GM18858 (cell line): ENCODE measurements around the gene GSTA1.
"Not testable (repeated sequence)": the region's sequence is repeated elsewhere in the genome, so short reads cannot be mapped to it uniquely, and the experiment has no call there.

Experiments used
- ATAC-seq: cut with Tn5 transposase; IDR thresholded peaks from one replicate; pipeline ENCODE4 v1.9.1; 2021; ENCODE audit not compliant: unreplicated experiment

GSTA1 gene

DNA sequence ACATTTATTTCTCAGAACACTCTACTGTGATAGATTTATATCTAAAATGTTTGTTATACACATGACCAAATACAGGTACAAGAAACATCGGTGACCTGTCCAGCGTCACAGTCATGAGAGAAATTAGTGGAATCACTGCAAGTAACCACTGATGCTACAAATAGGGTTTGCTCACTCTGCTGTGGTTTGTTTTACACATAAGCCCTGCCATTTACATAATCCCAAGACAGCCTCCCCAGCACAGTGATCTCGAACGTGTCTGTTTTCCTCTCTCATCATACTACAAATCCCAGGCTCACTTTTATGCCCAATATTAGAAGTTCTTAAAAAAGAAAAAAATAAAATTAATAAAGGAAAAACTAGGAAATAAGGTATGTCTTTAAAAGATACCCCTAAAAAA lies 6.2 kb upstream of the GSTA1 start:
- not testable (repeated sequence) for ATAC-seq

DNA sequence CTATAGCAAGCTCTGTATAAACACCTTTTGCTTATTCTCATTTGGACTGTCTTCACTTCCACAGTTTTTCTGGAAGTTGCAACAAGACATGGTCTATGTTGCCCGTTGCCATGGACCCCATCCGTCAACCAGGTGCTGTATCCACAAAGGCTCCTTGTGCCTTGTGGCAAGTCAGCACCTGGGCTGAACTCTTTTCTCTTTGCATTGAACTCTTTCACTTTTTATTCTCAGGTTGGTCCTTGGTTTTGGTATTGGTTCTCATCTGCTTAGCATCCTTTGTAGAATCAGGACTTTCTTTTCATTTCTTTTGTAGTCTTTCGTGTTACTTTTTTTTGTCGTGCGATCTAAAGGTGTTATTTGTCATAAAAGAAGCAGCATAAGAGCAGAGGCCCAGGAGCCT lies 5.0 kb upstream of the GSTA1 start:
- ATAC-seq: no peak

DNA sequence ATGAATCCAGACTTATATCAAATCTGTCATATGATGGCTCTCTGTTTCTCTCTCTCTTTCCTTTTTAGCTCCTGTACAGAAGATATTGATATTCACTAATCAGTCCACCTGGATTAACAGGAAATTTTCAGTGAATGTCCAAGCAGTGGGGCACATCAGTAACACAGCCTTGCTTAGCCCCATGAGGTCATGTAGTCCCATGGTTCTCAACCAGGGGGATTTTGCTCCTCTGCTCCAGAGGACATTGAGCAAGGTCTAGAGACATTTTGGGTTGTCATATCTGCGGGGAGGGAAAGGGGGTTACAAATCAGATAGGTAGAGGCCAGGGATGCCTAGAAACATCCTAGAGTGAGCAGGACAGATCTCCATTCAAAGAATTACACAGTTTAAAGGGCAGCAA lies 810 bp downstream of the GSTA1 start:
- ATAC-seq: no peak

DNA sequence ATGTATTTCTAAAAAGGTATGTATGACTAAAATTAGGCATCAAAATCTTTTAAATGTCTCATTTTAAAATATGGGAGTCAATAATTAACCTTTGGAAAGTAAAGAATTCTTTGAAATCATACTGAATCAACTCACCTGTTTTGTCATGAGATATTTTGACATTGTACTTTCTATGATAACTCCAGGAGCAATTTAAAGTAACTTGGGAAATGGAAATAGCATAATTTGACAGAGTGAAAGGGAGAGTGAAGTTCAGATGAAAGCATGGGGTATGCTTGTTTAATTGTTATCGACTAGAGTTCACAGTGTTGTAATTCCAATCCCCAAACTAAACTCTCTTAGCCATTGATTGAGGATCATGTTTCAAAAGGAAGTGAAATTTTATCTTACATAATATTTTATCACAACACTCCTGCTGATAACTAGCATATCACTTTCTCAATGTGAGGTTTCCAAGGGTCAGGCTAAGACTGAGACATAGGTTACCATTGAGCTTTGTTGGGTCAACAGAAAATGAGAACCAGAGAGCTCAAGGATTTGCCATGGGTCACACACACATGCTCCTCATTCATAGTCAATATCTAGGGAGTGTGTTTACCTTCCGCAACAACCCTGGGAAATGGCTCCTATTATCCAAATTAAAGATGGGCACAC lies 2.3 kb downstream of the GSTA1 start:
- no peak for ATAC-seq

DNA sequence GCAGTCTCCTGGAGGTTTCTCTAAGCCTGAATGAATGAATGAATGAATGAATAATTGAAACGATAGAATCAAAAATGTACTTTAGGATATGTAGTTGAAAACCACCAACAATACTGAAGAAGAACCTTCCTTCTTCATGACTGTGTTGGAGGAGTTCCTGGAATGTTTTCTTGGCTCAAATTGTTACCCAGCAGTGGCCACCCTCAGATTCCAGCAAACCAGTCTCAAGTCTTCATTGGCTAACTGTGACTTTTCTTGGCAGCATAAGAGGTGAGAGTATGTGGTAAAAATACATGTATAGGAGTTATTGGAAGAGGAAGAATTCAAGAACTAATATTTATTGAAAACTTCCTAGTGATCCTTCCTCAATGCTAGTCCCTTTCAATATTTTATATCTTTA lies 4.3 kb downstream of the GSTA1 start:
- not testable (repeated sequence) for ATAC-seq

DNA sequence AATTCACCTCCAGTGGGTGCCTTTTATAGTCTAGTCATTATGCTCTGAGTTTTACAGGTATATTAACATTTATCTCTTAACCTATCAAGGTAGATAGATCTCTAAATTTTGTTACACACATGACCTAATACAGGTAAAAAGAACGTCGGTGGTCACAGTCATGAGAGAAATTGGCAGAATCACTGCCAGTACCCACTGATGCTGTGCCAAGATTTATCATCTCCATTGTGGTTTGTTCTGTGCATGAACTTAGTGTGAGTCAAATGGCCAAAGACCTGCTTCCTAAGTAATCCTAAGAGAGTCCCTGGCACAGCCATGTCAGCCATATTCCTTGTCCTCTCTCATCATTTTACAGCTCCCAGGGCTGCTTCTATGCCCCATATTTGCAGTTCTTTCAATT lies 9.2 kb downstream of the GSTA1 start:
- not testable (repeated sequence) for ATAC-seq

DNA sequence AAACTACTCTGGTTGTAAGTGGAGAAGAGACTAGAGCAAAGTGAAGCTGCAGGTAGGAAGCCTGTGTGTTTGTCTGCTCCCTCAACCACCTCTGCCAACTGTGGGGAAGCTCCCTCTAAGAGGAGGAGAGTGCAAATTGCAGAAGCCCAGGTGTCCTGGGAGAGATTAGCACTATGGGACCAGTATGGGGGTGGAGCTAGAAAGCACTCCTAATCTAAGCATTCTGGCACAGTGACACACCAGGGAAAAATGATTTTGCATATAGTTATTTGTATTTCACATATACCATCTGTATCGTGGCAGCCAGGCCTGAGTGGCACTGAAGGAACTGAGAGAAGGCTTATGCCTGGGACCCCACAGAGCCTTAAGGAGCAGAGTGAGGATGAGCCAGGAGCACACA lies 12.8 kb downstream of the GSTA1 start:
- no peak for ATAC-seq

DNA sequence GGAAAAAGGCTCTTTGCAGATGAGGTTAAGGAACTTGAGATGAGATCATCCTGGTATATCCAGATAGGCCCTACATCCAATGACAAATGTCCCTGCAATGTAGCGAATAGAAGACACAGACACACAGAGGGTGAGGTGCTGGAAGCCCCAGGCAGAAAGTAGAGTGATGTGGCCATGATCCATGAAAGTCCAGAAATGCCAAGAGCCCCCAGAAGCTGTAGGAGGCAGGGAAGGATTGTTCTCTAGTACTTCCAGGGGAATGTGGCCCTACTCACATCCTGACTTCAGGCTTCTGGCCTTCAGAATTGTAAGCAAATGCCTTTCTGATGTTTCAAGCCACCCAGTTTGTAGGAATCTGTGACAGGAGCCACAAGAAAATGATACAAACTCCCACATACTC lies 14.0 kb downstream of the GSTA1 start:
- not testable (repeated sequence) for ATAC-seq

DNA sequence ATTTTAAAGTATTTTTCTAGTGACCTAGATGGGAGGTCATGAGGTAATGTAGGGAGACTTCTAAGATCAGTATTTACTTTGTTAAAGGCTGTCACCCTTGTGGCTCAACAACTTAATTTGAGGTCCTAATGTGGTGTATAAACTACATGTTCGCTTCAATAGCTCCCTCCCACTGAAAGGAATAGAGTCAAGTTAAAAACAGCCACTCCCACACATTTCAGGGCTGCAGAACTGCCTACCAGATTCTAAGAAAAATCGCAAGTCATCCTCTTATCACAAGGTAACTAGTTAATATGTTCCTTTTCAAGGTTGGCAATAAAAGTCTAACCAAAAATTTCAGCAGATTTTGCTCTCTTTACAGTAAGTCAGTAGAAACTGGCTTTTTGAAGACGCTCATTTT lies 15.1 kb downstream of the GSTA1 start:
- no peak for ATAC-seq

DNA sequence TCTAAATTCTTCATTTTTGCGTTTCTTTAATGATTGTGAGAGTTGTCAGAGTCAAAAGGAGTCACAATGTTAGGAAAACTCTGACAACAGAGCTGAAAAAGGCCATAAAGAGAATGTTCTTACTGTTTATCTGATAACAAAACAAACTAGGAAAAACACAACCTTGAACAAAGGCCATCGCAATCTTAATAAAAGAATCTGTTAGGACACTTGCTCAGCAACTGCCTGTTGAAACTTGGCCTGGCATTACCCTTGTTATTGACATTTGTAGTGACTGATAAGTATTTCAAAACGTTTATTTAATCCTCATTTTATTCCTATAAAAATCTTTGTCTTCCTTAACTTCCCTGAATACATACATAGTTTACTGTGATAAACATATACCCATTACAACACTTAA lies 15.7 kb downstream of the GSTA1 start:
- no peak for ATAC-seq

DNA sequence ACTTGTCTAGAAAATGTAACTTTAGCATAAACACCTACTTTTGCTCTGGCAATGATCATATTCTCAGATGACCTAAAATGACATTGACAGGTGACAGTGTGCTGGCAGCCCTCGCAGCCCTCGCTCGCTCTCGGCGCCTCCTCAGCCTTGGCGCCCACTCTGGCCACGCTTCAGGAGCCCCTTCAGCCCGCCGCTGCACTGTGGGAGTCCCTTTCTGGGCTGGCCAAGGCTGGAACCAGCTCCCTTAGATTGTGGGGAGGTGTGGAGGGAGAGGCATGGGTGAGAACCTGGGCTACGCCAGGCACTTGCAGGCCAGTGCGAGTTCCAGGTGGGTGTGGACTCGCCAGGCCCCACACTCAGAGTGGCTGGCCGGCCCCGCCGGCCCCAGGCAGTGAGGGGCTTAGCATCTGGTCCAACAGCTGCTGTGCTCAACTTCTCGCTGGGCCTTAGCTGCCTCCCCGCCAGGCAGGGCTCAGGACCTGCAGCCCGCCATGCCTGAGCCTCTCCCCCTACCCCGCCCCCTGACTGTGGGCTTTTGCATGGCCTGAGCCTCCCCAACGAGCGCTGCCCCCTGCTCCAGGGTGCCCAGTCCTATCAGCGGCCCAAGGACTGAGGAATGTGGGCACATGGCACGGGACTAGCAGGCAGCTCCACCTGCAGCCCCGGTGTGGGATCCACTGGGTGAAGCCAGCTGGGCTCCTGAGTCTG lies 17.2 kb downstream of the GSTA1 start:
- no peak for ATAC-seq

DNA sequence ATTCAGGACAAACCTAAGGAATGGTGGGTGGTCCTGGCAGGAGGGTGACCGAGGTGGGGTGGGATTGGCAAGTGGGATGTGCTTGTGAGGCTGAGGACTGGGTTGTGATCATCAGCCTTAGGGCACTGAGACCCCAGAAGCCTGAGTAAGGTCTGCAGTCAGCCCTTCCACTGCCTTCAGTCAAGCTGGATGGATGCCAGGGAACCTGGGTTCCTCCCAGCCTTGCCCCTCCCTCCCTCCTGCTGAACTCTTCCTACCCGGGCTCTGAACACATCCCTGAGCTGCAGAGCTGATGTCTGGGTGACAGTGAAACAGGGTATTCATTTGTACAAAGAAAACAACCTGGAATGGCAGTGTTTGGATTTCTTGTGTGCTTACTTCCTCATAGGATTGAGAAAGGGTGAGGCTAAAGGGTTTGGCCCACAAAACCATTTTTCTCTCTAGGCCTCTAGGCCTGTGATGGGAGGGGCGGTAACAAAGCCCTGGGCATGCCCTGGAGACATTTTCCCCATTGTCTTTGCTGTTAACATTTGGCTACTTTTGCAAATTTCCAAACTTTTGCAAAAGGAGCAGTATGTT lies 20.8 kb downstream of the GSTA1 start:
- not testable (repeated sequence) for ATAC-seq

DNA sequence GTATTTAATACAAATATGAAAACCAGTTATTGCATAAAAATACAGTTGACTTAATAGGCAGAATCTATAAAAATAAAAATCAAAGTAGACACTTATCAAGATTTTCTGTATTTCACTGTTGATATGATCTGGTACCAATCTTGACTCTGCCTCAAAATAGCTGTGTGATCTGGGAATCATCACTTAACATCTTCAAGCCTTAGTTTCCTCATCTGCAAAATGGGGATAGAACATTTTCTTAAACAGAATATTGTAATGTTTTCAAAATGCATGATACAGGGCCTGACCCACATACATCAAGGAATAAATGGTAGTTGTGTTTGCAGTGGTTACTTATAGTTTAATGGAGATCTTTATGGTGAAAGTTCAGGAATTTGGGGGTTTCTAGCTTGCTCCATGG lies 21.4 kb downstream of the GSTA1 start:
- not testable (repeated sequence) for ATAC-seq

DNA sequence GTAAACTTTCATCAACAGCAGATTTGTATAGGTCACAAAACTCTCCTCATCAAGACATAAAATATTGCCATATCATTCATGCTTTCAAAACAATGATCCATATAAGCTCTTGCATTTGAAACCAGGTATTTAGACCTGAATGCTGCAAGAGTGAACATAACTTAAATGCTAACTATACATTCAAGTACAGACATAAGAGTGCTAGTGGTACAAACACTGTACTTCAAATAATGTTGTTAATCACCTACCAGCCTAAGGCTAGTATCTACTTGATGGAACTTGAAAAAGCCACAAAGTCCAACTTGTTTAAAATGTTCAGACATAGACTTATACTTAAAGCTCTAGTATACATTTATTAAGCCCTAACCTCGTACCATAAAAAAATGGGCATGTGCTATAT lies 24.4 kb downstream of the GSTA1 start:
- no peak for ATAC-seq

DNA sequence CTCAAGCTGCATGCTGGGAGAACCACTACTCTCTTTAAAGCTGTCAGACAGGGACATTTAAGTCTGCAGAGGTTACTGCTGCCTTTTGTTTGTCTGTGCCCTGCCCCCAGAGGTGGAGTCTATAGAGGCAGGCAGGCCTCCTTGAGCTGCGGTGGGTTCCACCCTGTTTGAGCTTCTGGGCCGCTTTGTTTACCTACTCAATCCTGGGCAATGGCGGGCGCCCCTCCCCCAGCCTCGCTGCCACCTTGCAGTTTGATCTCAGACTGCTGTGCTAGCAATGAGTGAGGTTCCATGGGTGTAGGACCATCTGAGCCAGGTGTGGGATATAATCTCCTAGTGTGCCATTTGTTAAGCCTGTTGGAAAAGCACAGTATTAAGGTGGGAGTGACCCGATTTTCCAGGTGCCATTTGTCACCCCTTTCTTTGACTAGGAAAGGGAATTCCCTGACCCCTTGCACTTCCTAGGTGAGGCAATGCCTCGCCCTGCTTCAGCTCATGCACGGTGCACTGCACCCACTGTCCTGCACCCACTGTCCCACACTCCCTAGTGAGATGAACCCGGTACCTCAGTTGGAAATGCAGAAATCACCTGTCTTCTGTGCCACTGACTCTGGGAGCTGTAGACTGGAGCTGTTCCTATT lies 26.8 kb downstream of the GSTA1 start:
- not testable (repeated sequence) for ATAC-seq

DNA sequence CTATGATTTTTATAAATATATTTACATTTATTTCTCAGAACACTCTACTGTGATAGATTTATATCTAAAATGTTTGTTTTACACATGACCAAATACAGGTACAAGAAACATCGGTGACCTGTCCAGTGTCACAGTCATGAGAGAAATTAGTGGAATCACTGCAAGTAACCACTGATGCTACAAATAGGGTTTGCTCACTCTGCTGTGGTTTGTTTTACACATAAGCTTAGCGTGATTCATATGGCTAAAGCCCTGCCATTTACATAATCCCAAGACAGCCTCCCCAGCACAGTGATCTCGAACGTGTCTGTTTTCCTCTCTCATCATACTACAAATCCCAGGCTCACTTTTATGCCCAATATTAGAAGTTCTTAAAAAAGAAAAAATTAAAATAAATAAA lies 34.2 kb downstream of the GSTA1 start:
- not testable (repeated sequence) for ATAC-seq

DNA sequence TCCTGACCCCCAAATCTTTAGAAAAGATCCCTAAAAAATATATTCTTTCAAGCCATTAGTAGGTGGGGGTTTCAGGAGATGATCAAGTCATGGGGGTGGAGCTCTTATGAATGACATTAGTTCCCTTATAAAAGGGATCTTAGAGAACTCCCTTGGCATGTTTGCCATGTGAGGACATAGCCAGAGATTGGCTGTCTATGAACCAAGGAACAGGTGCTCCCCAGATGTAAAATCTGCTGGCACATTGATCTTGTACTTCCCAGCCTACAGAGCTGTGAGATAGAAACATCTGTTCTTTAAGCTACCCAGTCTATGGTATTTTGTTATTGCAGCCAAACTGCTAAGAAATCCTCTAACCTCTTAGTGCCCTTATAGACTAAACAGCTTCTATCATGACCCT lies 36.0 kb downstream of the GSTA1 start:
- ATAC-seq: not testable (repeated sequence)

DNA sequence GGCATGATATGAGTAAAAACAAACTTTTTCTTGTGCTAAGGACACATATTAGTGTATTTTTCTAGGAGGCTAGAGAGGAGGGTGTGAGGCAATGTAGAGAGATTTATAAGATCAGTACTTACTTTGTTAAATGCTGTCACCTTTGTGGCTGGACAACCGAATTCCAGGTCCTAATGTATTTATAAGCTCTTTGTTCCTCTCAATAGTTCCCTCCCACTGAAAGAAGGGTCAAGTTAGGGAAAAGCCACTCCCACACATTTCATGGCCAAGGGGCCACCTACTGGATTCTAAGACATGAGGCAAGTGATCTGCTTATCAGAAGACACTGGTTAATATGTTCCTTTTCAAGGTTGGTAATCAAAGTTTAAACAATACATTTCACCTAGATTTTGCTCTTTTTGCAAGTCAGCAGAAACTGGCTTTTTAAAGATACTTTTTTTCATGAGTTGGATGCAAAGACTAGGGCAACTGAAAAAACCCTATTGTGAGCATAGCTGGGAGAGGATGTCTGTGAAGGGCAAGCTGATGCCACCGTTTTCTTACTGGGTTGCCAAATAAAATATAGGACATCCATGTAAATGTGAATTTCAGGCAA lies 40.2 kb downstream of the GSTA1 start, which contains the start of gene GSTA2:
TSS of gene GSTA2 (minus strand) at position 154 of the 595 bp plus-strand sequence. CDS start 5,528 bp downstream, outside the sequence.
- ATAC-seq: not testable (repeated sequence)

DNA sequence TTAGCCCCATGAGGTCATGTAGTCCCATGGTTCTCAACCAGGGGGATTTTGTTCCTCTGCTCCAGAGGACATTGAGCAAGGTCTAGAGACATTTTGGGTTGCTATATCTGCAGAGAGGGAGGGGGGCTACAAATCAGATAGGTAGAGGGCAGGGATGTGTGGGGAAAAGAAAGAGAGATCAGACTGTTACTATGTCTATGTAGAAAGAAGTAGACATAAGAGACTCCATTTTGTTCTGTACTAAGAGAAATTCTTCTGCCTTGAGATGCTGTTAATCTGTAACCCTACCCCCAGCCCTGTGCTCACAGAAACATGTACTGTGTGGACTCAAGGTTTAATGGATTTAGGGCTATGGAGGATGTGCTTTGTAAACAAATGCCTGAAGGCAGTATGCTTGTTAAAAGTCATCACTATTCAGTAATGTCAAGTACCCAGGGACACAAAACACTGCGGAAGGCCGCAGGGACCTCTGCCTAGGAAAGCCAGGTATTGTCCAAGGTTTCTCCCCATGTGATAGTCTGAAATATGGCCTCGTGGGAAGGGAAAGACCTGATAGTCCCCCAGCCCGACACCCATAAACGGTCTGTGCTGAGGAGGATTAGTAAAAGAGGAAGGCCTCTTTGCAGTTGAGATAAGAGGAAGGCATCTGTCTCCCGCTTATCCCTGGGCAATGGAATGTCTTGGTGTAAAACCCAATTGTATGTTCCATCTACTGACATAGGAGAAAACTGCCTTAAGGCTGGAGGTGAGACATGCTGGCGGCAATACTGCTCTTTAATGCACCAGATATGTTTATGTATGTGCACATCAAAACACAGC lies 41.7 kb downstream of the GSTA1 start:
- not testable (repeated sequence) for ATAC-seq

DNA sequence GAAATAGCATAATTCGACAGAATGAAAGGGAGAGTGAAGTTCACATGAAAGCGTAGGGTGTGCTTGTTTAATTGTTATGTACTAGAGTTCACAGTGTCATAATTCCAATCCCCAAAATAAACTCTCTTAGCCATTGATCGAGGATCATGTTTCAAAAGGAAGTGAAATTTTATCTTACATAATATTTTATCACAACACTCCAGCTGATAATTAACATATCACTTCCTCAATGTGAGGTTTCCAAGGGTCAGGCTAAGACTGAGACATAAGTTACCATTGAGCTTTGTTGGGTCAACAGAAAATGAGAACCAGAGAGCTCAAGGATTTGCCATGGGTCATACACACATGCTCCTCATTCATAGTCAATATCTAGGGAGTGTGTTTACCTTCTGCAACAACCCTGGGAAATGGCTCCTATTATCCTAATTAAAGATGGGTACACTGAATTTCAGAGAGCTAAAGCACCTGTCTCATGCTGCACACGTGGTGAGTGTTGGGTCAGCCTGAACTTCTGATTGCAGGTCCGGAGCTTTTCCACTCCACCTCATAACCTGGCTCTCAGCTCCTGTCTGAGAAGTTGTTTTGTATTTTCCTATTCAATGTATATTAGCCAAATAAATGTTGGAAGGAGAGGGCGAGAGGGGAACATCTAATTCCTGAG lies 43.4 kb downstream of the GSTA1 start:
- ATAC-seq: no peak
